Esophagus squamous epithelium (tissue), 4 donors: ENCODE results near the gene DUSP16.
"Not testable (repeated sequence)": the region's sequence is repeated elsewhere in the genome, so short reads cannot be mapped to it uniquely, and the experiment has no call there.

ENCODE experiments used
- POLR2A ChIP-seq, 4 donors: fragments of 450-650 bp; IDR thresholded peaks; one replicate each; pipeline ENCODE4 v1.6.1; 2017; ENCODE audit warnings: antibody characterized with exemption in 4 of 4, mild to moderate bottlenecking in 4 of 4, moderate library complexity in 3 of 4
- TF ChIP-seq, protein P1 (sequence below), 6 experiments: fragments of 450-650 bp in 4 of 6; fragments of 200-600 bp in 2 of 6; sonication (generic) in 2 of 6; IDR thresholded peaks; one replicate each; pipeline ENCODE4 v1.5.1; 2016 to 2019; ENCODE audit warnings: antibody characterized with exemption in 6 of 6, mild to moderate bottlenecking in 4 of 6, moderate library complexity in 4 of 6

DNA sequence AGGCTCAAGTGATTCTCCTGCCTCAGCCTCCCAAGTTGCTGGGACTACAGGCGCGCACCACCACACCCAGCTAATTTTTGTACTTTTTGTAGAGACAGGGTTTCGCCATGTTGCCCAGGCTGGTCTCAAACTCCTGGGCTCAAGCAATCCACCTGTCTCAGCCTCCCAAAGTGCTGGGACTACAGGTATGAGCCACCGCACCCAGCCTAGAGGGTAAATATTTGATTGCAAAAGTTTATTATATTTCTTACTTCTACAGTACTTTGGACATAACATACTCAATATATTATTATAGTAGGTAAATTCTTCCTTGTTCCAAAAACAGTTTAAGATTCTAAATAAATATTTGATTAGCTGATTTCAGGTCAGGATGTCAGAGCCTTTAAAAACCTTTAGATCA is 40.0 kb downstream of the DUSP16 start:
- TF ChIP-seq, protein P1, sequence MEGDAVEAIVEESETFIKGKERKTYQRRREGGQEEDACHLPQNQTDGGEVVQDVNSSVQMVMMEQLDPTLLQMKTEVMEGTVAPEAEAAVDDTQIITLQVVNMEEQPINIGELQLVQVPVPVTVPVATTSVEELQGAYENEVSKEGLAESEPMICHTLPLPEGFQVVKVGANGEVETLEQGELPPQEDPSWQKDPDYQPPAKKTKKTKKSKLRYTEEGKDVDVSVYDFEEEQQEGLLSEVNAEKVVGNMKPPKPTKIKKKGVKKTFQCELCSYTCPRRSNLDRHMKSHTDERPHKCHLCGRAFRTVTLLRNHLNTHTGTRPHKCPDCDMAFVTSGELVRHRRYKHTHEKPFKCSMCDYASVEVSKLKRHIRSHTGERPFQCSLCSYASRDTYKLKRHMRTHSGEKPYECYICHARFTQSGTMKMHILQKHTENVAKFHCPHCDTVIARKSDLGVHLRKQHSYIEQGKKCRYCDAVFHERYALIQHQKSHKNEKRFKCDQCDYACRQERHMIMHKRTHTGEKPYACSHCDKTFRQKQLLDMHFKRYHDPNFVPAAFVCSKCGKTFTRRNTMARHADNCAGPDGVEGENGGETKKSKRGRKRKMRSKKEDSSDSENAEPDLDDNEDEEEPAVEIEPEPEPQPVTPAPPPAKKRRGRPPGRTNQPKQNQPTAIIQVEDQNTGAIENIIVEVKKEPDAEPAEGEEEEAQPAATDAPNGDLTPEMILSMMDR (IDR thresholded peaks at IDR 0.05) = not testable (repeated sequence)
- not testable (repeated sequence) for TF ChIP-seq POLR2A (IDR thresholded peaks at IDR 0.05)
